ENCODE data around the gene TBX18. TPM values are rescaled to one million over a fixed set of nuclear protein-coding genes. Genes with fewer than 3 reads are reported as not detected.

The TBX18 gene
- total and polyA plus RNA-seq, 9 of the 15 experiments (the other 6 are each of a cell fraction or from before 2014, with no cell fraction given), result 4.0 to 36.1 (median 20.7) TPM

GRCh38 chr6:84752118-84752850 lies 12.1 kb downstream of the TBX18 start (continued):
- TF ChIP-seq, protein P1, sequence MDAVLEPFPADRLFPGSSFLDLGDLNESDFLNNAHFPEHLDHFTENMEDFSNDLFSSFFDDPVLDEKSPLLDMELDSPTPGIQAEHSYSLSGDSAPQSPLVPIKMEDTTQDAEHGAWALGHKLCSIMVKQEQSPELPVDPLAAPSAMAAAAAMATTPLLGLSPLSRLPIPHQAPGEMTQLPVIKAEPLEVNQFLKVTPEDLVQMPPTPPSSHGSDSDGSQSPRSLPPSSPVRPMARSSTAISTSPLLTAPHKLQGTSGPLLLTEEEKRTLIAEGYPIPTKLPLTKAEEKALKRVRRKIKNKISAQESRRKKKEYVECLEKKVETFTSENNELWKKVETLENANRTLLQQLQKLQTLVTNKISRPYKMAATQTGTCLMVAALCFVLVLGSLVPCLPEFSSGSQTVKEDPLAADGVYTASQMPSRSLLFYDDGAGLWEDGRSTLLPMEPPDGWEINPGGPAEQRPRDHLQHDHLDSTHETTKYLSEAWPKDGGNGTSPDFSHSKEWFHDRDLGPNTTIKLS (IDR thresholded peaks at IDR 0.05; ENCODE audit: borderline replicate concordance, low read depth), result no peak

DNA sequence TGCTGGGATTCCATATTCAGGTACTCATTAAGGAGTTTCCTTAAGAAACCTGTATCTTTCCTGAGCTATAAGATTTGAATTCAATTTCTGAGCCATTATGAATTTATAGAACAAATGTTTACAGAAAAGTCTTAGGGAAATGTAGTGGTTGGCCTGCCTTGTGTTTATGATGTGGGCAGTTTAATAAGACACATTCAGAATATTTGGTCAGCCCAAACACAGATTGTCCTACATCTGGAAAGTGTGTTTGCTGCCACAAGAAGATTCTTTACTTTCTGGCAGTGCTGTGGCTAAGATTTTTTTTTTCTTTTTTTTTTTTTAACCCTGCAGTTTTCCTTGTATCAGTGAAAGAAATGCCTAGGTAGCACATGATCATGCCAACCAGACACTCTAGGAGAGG lies 15.2 kb downstream of the TBX18 start:
- Histone ChIP-seq H3K4me3 (no peak overlapping the region), H3K27ac (ENCODE audit: extremely low read depth, low read depth, low read length) (no peak overlapping the region), H3K4me1 (replicated peaks in 1 of 2; ENCODE audit: control insufficient read depth in 2 of 2, insufficient read depth in 2 of 2, low read length in 2 of 2) (no peaks in the 10 kb centered on the region), H3K9ac (ENCODE audit: insufficient read depth in 1 of 2, low read depth in 2 of 2, low read length in 2 of 2) (no peak overlapping the region), H3K4me2 (ENCODE audit: insufficient read depth, low read length) (no peak overlapping the region), H2AFZ (ENCODE audit: low read depth, low read length) (no peak overlapping the region), H3K9me1 (ENCODE audit: control insufficient read depth, insufficient read depth, low read length) (no peaks in the 10 kb centered on the region), H3K36me3 (ENCODE audit: control insufficient read depth, insufficient read depth, low read length) (peaks cover 76% of the 10 kb centered on the region), H3K9me3 (replicated peaks; ENCODE audit: control insufficient read depth, insufficient read depth, low read depth, low read length) (no peaks in the 10 kb centered on the region), H3K79me2 (ENCODE audit: control insufficient read depth, insufficient read depth, low read length) (peaks cover 8% of the 10 kb centered on the region; the same call in 1 of the 3 replicates), H4K20me1 (replicated peaks; ENCODE audit: control insufficient read depth, insufficient read depth, low read length) (no peaks in the 10 kb centered on the region), H3K27me3 (ENCODE audit: control insufficient read depth in 2 of 2, insufficient read depth in 2 of 2, low read length in 2 of 2) (no peaks in the 10 kb centered on the region)
- POLR2A ChIA-PET, result interaction anchor here (0.8 kb wide), 1 partner anchor 42 kb away, joined by 4 read pairs; no protein-coding TSS in a partner anchor
- no peak for TF ChIP-seq ATF1 (CRISPR knock-in tag; IDR thresholded peaks at IDR 0.05)
- TF ChIP-seq ATF1 (tag; IDR thresholded peaks at IDR 0.05), result no peak
- no peak for TF ChIP-seq BMI1 (IDR thresholded peaks at IDR 0.05; ENCODE audit: low read length)
- no peak for TF ChIP-seq NFATC3 (IDR thresholded peaks at IDR 0.05)
- no peak for FAIRE-seq
- BruUV-seq (replicated peaks), result no TSS peak
- in situ Hi-C loops (cut with MboI) (no loop called here), intact Hi-C loops (cut with micrococcal nuclease) (no loop called here)
- CTCF ChIA-PET (ENCODE audit: low intra/inter-chr PET ratio), result no interaction called here
- DNase-seq (ENCODE audit: extremely low read depth in 1 of 4, low spot score in 3 of 4), result no peak
- no peak for ATAC-seq
